ENCODE data around the gene JKAMP. TPM values are rescaled to one million over a fixed set of nuclear protein-coding genes. Genes with fewer than 3 reads are reported as not detected.
A peak's percentile ranks its signal among the peaks of the same experiment; 100 is the strongest.

Gene JKAMP, protein sequence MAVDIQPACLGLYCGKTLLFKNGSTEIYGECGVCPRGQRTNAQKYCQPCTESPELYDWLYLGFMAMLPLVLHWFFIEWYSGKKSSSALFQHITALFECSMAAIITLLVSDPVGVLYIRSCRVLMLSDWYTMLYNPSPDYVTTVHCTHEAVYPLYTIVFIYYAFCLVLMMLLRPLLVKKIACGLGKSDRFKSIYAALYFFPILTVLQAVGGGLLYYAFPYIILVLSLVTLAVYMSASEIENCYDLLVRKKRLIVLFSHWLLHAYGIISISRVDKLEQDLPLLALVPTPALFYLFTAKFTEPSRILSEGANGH
- total RNA-seq, result 10 to 100 TPM; 28.7 to 63.0 (median 42.4) TPM

DNA sequence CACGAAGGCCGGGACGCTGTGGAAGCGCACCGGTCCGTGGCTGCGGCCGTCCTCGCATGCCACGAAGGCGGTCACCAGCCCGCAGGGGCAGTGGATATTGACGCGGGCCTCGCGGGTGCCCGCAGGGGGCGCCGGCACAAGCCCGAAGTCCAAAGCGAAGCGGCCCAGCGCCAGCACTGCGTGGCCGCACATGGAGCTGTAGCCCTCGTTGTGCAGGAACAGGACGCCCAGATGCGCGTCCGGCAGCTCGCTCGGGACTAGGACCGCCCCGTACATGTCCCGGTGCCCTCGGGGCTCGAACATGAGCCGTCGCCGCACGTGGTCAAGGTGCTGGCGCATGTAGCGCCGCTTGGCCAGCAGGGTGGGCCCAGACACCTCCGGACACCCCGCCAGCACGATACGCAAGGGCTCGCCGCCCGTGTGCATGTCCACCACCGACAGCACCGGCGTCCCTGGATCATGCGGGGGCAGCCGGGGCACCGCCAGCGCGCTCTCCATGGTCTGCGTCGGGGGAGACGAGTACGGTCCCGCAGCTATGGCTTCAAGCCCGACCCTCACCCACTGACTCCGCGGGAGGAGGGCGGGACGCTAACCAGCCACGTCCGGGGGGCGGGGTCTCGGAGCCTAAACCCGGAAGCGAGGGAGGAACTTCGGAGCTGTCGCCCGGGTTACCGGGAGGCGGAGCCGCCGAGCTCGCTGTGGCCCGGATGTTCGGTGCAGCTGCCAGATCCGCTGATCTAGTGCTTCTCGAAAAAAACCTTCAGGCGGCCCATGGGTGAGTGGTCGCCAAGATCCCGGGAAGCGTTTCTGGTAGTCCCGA is at the start of gene JKAMP, which contains the start of gene L3HYPDH:
Gene JKAMP, plus strand, starts transcription at position 699 of the 820 bp plus-strand sequence. Its CDS starts 73 bp downstream, at position 772.
Gene L3HYPDH, minus strand, starts transcription at position 590 of the 820 bp plus-strand sequence. Its CDS starts 92 bp downstream, at position 498.
- H3K27me3 ChIP-seq, result no peaks in the 10 kb centered on the region
- WGBS, 2 donors (ENCODE audit: low coverage in 1 of 2), result no CpG with 5 or more reads among the region's 92 CpGs
- peaks cover 0 to 16% of the 10 kb centered on the region in 2 donors for H3K36me3 ChIP-seq
- H3K4me3 ChIP-seq, result peak within 1 kb of the TSS; percentile 62 to 83
- peaks cover 0 to 78% (median 35%) of the 10 kb centered on the region in 3 donors for H3K4me1 ChIP-seq
- peak within 1 kb of the TSS; percentile 87 to 96 (median 94) for H3K27ac ChIP-seq
- ATAC-seq, result peak; percentile 95
- TF ChIP-seq, protein P1, sequence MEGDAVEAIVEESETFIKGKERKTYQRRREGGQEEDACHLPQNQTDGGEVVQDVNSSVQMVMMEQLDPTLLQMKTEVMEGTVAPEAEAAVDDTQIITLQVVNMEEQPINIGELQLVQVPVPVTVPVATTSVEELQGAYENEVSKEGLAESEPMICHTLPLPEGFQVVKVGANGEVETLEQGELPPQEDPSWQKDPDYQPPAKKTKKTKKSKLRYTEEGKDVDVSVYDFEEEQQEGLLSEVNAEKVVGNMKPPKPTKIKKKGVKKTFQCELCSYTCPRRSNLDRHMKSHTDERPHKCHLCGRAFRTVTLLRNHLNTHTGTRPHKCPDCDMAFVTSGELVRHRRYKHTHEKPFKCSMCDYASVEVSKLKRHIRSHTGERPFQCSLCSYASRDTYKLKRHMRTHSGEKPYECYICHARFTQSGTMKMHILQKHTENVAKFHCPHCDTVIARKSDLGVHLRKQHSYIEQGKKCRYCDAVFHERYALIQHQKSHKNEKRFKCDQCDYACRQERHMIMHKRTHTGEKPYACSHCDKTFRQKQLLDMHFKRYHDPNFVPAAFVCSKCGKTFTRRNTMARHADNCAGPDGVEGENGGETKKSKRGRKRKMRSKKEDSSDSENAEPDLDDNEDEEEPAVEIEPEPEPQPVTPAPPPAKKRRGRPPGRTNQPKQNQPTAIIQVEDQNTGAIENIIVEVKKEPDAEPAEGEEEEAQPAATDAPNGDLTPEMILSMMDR (IDR thresholded peaks at IDR 0.05), result peak; percentile 16 to 83 (median 55)
- TF ChIP-seq EP300 (IDR thresholded peaks at IDR 0.05), result no peak
- TF ChIP-seq POLR2A (IDR thresholded peaks at IDR 0.05), result peak; percentile 74 to 77
- peak; percentile 90 for TF ChIP-seq POLR2AphosphoS5 (IDR thresholded peaks at IDR 0.05)
- no peaks in the 10 kb centered on the region for H3K9me3 ChIP-seq

DNA sequence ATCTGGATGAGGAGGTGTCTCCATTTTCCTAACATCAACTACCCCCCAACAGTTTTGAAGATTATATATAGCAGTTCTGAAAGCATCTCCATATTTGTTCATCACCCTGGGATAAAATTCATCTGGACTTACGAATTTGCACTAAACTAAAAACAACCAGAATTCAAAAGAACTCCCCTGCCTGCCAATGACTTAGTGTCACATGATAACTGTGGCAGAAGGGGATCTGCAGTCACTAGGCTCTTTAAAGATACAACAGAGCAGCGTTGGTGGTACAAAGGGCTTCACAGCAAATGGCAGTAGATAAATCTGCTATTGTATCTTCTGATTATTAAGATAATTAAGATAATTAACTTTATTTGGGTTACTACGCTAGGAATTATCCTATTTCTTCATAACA is 49.2 kb upstream of the JKAMP start:
- Histone ChIP-seq H3K36me3 (no peaks in the 10 kb centered on the region), H3K4me1 (peaks cover 0 to 24% (median 8%) of the 10 kb centered on the region in 3 donors), H3K27me3 (no peaks in the 10 kb centered on the region), H3K4me3 (no peak overlapping the region), H3K27ac (no peak overlapping the region), H3K9me3 (no peaks in the 10 kb centered on the region)
- ATAC-seq, result no peak
- no peak for TF ChIP-seq POLR2A (IDR thresholded peaks at IDR 0.05)
- TF ChIP-seq, protein P1 (IDR thresholded peaks at IDR 0.05), result no peak
- no peak for TF ChIP-seq EP300 (IDR thresholded peaks at IDR 0.05)
- TF ChIP-seq POLR2AphosphoS5 (IDR thresholded peaks at IDR 0.05), result no peak
- WGBS, 2 donors (ENCODE audit: low coverage in 1 of 2), result 78 to 100% methylated on average over 2 to 3 of the region's 3 CpGs

DNA sequence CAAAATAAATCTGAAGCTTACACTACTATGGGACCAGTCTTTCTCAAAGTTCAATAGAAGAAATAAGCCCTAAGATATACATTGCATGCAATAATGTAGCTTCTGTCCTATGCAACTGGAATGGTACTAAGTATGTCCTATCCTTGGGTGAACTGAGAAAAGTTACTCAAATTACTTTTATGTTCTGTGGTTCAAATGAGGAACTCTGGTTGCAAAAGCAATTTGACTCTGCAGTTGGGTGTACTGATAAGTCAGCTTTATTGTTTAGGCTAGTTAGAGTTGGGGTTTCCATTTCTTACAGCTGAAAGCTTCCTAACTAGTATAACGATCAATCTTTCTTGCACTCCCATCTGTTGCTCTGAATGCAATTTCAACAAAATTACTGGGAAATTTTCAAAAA is 48.3 kb upstream of the JKAMP start:
- Histone ChIP-seq H3K4me3 (no peak overlapping the region), H3K27me3 (no peaks in the 10 kb centered on the region), H3K27ac (no peak overlapping the region), H3K36me3 (no peaks in the 10 kb centered on the region), H3K9me3 (no peaks in the 10 kb centered on the region), H3K4me1 (peaks cover 0 to 28% (median 8%) of the 10 kb centered on the region in 3 donors)
- ATAC-seq, result no peak
- WGBS, 2 donors (ENCODE audit: low coverage in 1 of 2), result 60 to 100% methylated on average over 1 of the region's 1 CpG
- no peak for TF ChIP-seq EP300 (IDR thresholded peaks at IDR 0.05)
- TF ChIP-seq POLR2AphosphoS5 (IDR thresholded peaks at IDR 0.05), result no peak
- TF ChIP-seq, protein P1 (IDR thresholded peaks at IDR 0.05), result no peak
- TF ChIP-seq POLR2A (IDR thresholded peaks at IDR 0.05), result no peak

DNA sequence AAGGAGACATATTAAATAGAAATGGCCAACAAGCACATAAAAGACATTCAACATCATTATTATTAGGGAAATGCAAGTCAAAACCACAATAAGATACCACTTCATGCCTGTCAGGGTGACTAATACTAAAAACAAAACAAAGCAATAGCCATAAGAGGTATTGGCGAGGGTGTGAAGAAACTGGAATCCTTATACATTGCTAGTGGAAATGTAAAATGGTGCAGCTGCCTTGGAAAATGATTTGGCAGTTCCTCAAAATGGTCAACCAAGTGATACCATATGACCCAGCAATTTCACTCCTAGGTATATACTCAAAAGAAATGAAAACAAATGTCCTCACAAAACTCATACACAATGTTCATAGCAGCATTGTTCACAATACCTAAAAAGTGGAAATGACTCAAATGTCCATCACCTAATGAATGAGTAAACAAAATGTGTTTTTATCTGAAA is 46.1 kb upstream of the JKAMP start:
- Histone ChIP-seq H3K4me3 (no peak overlapping the region), H3K9me3 (no peaks in the 10 kb centered on the region), H3K36me3 (no peaks in the 10 kb centered on the region), H3K4me1 (peaks cover 0 to 28% (median 8%) of the 10 kb centered on the region in 3 donors), H3K27me3 (no peaks in the 10 kb centered on the region), H3K27ac (peak overlapping the region; percentile 10 to 55 (median 34))
- no peak for ATAC-seq
- 80% methylated on average over 1 of the region's 1 CpG; no CpG with 5 or more reads in 1 of the 2 donors for WGBS, 2 donors (ENCODE audit: low coverage in 1 of 2)
- TF ChIP-seq POLR2A (IDR thresholded peaks at IDR 0.05) (no peak), POLR2AphosphoS5 (IDR thresholded peaks at IDR 0.05) (no peak)
- TF ChIP-seq, protein P1 (IDR thresholded peaks at IDR 0.05), result no peak
